Activated CD8-positive, alpha-beta memory T cell treated with anti-CD3 and anti-CD28 coated beads, Interleukin-2, amount 10 ng/mL, durations not matched to agents 7 days and 5 days (primary cell): Measurements from ENCODE around the gene CAMK2A. TPM values are rescaled to one million over a fixed set of nuclear protein-coding genes. Genes with fewer than 3 reads are reported as not detected.

Source experiments
- ATAC-seq: fragments of 150-1000 bp; cut with Tn5 transposase; one replicate; pipeline ENCODE4 v1.10.0; 2021; ENCODE audit warnings: moderate library complexity
- CTCF ChIA-PET: fragments of 350-600 bp; sonication (Branson Sonifier 250); formaldehyde crosslinking; loops from one replicate; lab custom pipeline; 2021; ENCODE audit warnings: antibody characterized with exemption; lab: Charles Lee
- DNase-seq: peaks from one replicate; pipeline ENCODE4 v3.0.0-alpha.2; 2020
- H3K27ac Mint-ChIP-seq: one replicate; pipeline ENCODE4 v1.8.0; 2021; ENCODE audit warnings: mild to moderate bottlenecking, mixed read lengths
- H3K27me3 Mint-ChIP-seq: one replicate; pipeline ENCODE4 v1.8.0; 2021; ENCODE audit warnings: mixed read lengths
- H3K36me3 Mint-ChIP-seq: one replicate; pipeline ENCODE4 v1.8.0; 2021; ENCODE audit warnings: mild to moderate bottlenecking, mixed read lengths
- H3K4me1 Mint-ChIP-seq: one replicate; pipeline ENCODE4 v1.8.0; 2021; ENCODE audit warnings: mixed read lengths
- H3K4me3 Mint-ChIP-seq: one replicate; pipeline ENCODE4 v1.8.0; 2021; ENCODE audit warnings: mild to moderate bottlenecking, moderate library complexity, mixed read lengths
- H3K9me3 Mint-ChIP-seq: one replicate; pipeline ENCODE4 v1.8.0; 2022; ENCODE audit warnings: low read depth, mixed read lengths
- total RNA-seq, 2 experiments: library from RNA; stranded (reverse); gene quantifications; one replicate each; pipeline ENCODE4 v1.2.3, GENCODE V29; 2021

CAMK2A gene
- total RNA-seq, 2 experiments from 2014 or later, result not detected

- H3K36me3 Mint-ChIP-seq, result no peaks in the 10 kb centered on the region
- H3K9me3 Mint-ChIP-seq, result no peaks in the 10 kb centered on the region
- peaks cover 32% of the 10 kb centered on the region for H3K27me3 Mint-ChIP-seq
- CTCF ChIA-PET, result interaction anchor here (1.1 to 3.1 kb wide), 4 partner anchors 10 to 40 kb away, joined by 3 to 20 read pairs (median 6); partner anchors contain the start of gene PDGFRB
- DNase-seq, result no peak
- H3K27ac Mint-ChIP-seq, result no peak overlapping the region
- H3K4me1 Mint-ChIP-seq, result no peaks in the 10 kb centered on the region
- ATAC-seq, result no peak
- no peak overlapping the region for H3K4me3 Mint-ChIP-seq
Observed at GRCh38 chr5:150178262-150178661, 111.3 kb downstream of the CAMK2A start.

- DNase-seq, result no peak
- H3K27ac Mint-ChIP-seq, result no peak overlapping the region
- CTCF ChIA-PET, result interaction anchor here (1.1 to 3.1 kb wide), 4 partner anchors 9 to 40 kb away, joined by 3 to 20 read pairs (median 6); partner anchors contain the start of gene PDGFRB
- H3K9me3 Mint-ChIP-seq, result no peaks in the 10 kb centered on the region
- no peaks in the 10 kb centered on the region for H3K36me3 Mint-ChIP-seq
- peaks cover 34% of the 10 kb centered on the region for H3K27me3 Mint-ChIP-seq
- no peak for ATAC-seq
- no peak overlapping the region for H3K4me3 Mint-ChIP-seq
- H3K4me1 Mint-ChIP-seq, result no peaks in the 10 kb centered on the region
Observed at GRCh38 chr5:150177721-150178120, 111.9 kb downstream of the CAMK2A start.

- Mint-ChIP-seq H3K9me3 (no peaks in the 10 kb centered on the region), H3K27me3 (peaks cover 32% of the 10 kb centered on the region), H3K27ac (no peak overlapping the region), H3K4me3 (no peak overlapping the region), H3K4me1 (no peaks in the 10 kb centered on the region), H3K36me3 (no peaks in the 10 kb centered on the region)
- CTCF ChIA-PET, result interaction anchor here (1.0 to 3.2 kb wide), 10 partner anchors 8 to 58 kb away, joined by 3 to 33 read pairs (median 4); partner anchors contain the start of gene PDGFRB
- no peak for DNase-seq
- ATAC-seq, result no peak
Observed at GRCh38 chr5:150176745-150177477, 112.7 kb downstream of the CAMK2A start.

GRCh38 chr5:150175536-150175935 lies 114.0 kb downstream of the CAMK2A start:
- H3K9me3 Mint-ChIP-seq, result no peaks in the 10 kb centered on the region
- H3K36me3 Mint-ChIP-seq, result no peaks in the 10 kb centered on the region
- H3K27me3 Mint-ChIP-seq, result peaks cover 35% of the 10 kb centered on the region
- no peaks in the 10 kb centered on the region for H3K4me1 Mint-ChIP-seq
- CTCF ChIA-PET, result interaction anchor here (0.6 to 3.2 kb wide), 17 partner anchors 10 to 176 kb away, joined by 3 to 33 read pairs (median 3); partner anchors contain the start of gene PDGFRB
- no peak overlapping the region for H3K27ac Mint-ChIP-seq
- DNase-seq, result no peak
- no peak overlapping the region for H3K4me3 Mint-ChIP-seq
- ATAC-seq, result peak; percentile 61

- Mint-ChIP-seq H3K27me3 (peaks cover 40% of the 10 kb centered on the region), H3K36me3 (no peaks in the 10 kb centered on the region), H3K4me1 (no peaks in the 10 kb centered on the region), H3K9me3 (no peaks in the 10 kb centered on the region), H3K4me3 (no peak overlapping the region), H3K27ac (no peak overlapping the region)
- ATAC-seq (no peak), DNase-seq (no peak)
- CTCF ChIA-PET, result interaction anchor here (0.8 to 3.2 kb wide), 13 partner anchors 10 to 176 kb away, joined by 3 to 33 read pairs (median 3); partner anchors contain the start of gene PDGFRB
Observed at GRCh38 chr5:150175076-150175475, 114.5 kb downstream of the CAMK2A start.

GRCh38 chr5:150174285-150174684 lies 115.3 kb downstream of the CAMK2A start:
- H3K9me3 Mint-ChIP-seq, result no peaks in the 10 kb centered on the region

GRCh38 chr5:150173161-150173560 lies 116.4 kb downstream of the CAMK2A start:
- Mint-ChIP-seq H3K36me3 (no peaks in the 10 kb centered on the region), H3K4me3 (no peak overlapping the region), H3K27me3 (peaks cover 54% of the 10 kb centered on the region), H3K4me1 (no peaks in the 10 kb centered on the region), H3K9me3 (no peaks in the 10 kb centered on the region), H3K27ac (no peak overlapping the region)
- DNase-seq, result no peak
- no peak for ATAC-seq
- CTCF ChIA-PET, result interaction anchor here (0.6 to 3.8 kb wide), 6 partner anchors 9 to 263 kb away, joined by 3 to 18 read pairs (median 4); partner anchors contain the start of gene PDGFRB

More at GRCh38 chr5:150174285-150174684, 115.3 kb downstream of the CAMK2A start:
- CTCF ChIA-PET, result interaction anchor here (0.6 to 3.8 kb wide), 8 partner anchors 9 to 674 kb away, joined by 3 to 33 read pairs (median 6); partner anchors contain the start of gene PDGFRB
- no peaks in the 10 kb centered on the region for H3K4me1 Mint-ChIP-seq
- no peaks in the 10 kb centered on the region for H3K36me3 Mint-ChIP-seq
- no peak overlapping the region for H3K4me3 Mint-ChIP-seq
- H3K27me3 Mint-ChIP-seq, result peaks cover 48% of the 10 kb centered on the region
- no peak overlapping the region for H3K27ac Mint-ChIP-seq
- no peak for DNase-seq
- ATAC-seq, result no peak

GRCh38 chr5:150172556-150172955 lies 117.0 kb downstream of the CAMK2A start:
- CTCF ChIA-PET, result interaction anchor here (0.6 to 3.8 kb wide), 5 partner anchors 8 to 260 kb away, joined by 3 to 18 read pairs (median 4); no protein-coding TSS in a partner anchor
- H3K4me1 Mint-ChIP-seq, result no peaks in the 10 kb centered on the region
- no peaks in the 10 kb centered on the region for H3K9me3 Mint-ChIP-seq
- DNase-seq (no peak), ATAC-seq (no peak)
- peaks cover 60% of the 10 kb centered on the region for H3K27me3 Mint-ChIP-seq
- H3K4me3 Mint-ChIP-seq, result no peak overlapping the region
- H3K36me3 Mint-ChIP-seq, result no peaks in the 10 kb centered on the region
- no peak overlapping the region for H3K27ac Mint-ChIP-seq

- CTCF ChIA-PET, result interaction anchor here (1.0 to 3.8 kb wide), 4 partner anchors 8 to 42 kb away, joined by 3 to 18 read pairs (median 6); no protein-coding TSS in a partner anchor
- H3K4me1 Mint-ChIP-seq, result no peaks in the 10 kb centered on the region
- ATAC-seq (no peak), DNase-seq (no peak)
- no peak overlapping the region for H3K27ac Mint-ChIP-seq
- H3K9me3 Mint-ChIP-seq, result no peaks in the 10 kb centered on the region
- H3K36me3 Mint-ChIP-seq, result no peaks in the 10 kb centered on the region
- H3K4me3 Mint-ChIP-seq, result no peak overlapping the region
- peaks cover 62% of the 10 kb centered on the region for H3K27me3 Mint-ChIP-seq
Observed at GRCh38 chr5:150172145-150172544, 117.4 kb downstream of the CAMK2A start.

Other genes with a start within 250 kb of the CAMK2A start
- under 1 TPM in 1 of 2 experiments, not detected in 1; 0.26 TPM for gene CSF1R, start 203.2 kb downstream of the CAMK2A start, total RNA-seq
- gene PDGFRB, start 133.9 kb downstream of the CAMK2A start, total RNA-seq, result 10 to 100 TPM; 53.3 to 68.9 TPM
- not detected for gene CDX1, start 123.0 kb downstream of the CAMK2A start, total RNA-seq
- gene SLC6A7, start 99.7 kb downstream of the CAMK2A start, total RNA-seq, result not detected
- gene ARSI, start 13.1 kb upstream of the CAMK2A start, total RNA-seq, result not detected
- gene TCOF1, start 67.9 kb upstream of the CAMK2A start, total RNA-seq, result 10 to 100 TPM; 95.3 to 96.9 TPM
- gene CD74, start 123.1 kb upstream of the CAMK2A start, total RNA-seq, result 1,000 to 10,000 TPM; 1,513 to 1,561 TPM
- 1,000 to 10,000 TPM; 1,980 to 2,218 TPM for gene RPS14, start 160.0 kb upstream of the CAMK2A start, total RNA-seq
- under 1 TPM; 0.58 to 0.68 TPM for gene NDST1, start 218.4 kb upstream of the CAMK2A start, total RNA-seq